Activated T-cell treated with anti-CD3 and anti-CD28 coated beads, Interleukin-2, amount 50 U/mL, for 72 hours (primary cell): ENCODE data around the gene GLI3. TPM values are rescaled to one million over a fixed set of nuclear protein-coding genes. Genes with fewer than 3 reads are reported as not detected.

Source experiments
- ATAC-seq, 2 donors: fragments of 150-1000 bp; cut with Tn5 transposase; replicated peaks in 1 of 2; 2 replicates each; pipeline ENCODE4 v1.10.0; 2021; ENCODE audit warnings: moderate library complexity in 2 of 2, mild to moderate bottlenecking in 1 of 2
- DNase-seq, 2 donors: peaks; one replicate each; pipeline ENCODE4 v3.0.0; 2021 to 2022; ENCODE audit warnings: mixed read lengths in 1 of 2
- H3K27ac Mint-ChIP-seq: one replicate; pipeline ENCODE4 v1.8.0; 2022; ENCODE audit warnings: mild to moderate bottlenecking, moderate library complexity, mixed read lengths
- H3K27me3 Mint-ChIP-seq: one replicate; pipeline ENCODE4 v1.8.0; 2022; ENCODE audit warnings: low read depth, mixed read lengths
- H3K36me3 Mint-ChIP-seq, 2 donors: one replicate each; pipeline ENCODE4 v1.8.0; 2022; ENCODE audit warnings: mixed read lengths in 2 of 2, mild to moderate bottlenecking in 1 of 2; ENCODE audit not compliant: insufficient read depth in 2 of 2
- H3K4me1 Mint-ChIP-seq: one replicate; pipeline ENCODE4 v1.8.0; 2022; ENCODE audit warnings: low read depth, mixed read lengths
- H3K4me3 Mint-ChIP-seq, 2 donors: one replicate each; pipeline ENCODE4 v1.8.0; 2022; ENCODE audit warnings: mild to moderate bottlenecking in 2 of 2, mixed read lengths in 2 of 2, moderate library complexity in 2 of 2
- H3K9me3 Mint-ChIP-seq, 2 donors: one replicate each; pipeline ENCODE4 v1.8.0; 2022; ENCODE audit warnings: mixed read lengths in 2 of 2
- total RNA-seq, 2 donors: library from RNA; stranded (reverse); gene quantifications; one replicate each; pipeline ENCODE4 v1.2.3, GENCODE V29; 2022

Gene GLI3
- total RNA-seq, 2 donors from 2014 or later: 0.29 to 0.51 TPM

- Mint-ChIP-seq H3K27ac (no peak overlapping the region), H3K9me3 (no peaks in the 10 kb centered on the region), H3K4me1 (no peaks in the 10 kb centered on the region), H3K36me3 (no peaks in the 10 kb centered on the region), H3K4me3 (no peak overlapping the region), H3K27me3 (no peaks in the 10 kb centered on the region)
- DNase-seq: no peak
- ATAC-seq: no peak
Observed at GRCh38 chr7:42059275-42059674, 177.7 kb downstream of the GLI3 start.

GRCh38 chr7:42057331-42057730 is 179.7 kb downstream of the GLI3 start:
- H3K27me3 Mint-ChIP-seq: no peaks in the 10 kb centered on the region
- no peaks in the 10 kb centered on the region for H3K9me3 Mint-ChIP-seq
- DNase-seq: no peak
- no peaks in the 10 kb centered on the region for H3K36me3 Mint-ChIP-seq
- no peaks in the 10 kb centered on the region for H3K4me1 Mint-ChIP-seq
- ATAC-seq: no peak
- no peak overlapping the region for H3K4me3 Mint-ChIP-seq
- no peak overlapping the region for H3K27ac Mint-ChIP-seq

- H3K27me3 Mint-ChIP-seq: peaks cover 7% of the 10 kb centered on the region
- H3K4me3 Mint-ChIP-seq: no peak overlapping the region
- no peaks in the 10 kb centered on the region for H3K9me3 Mint-ChIP-seq
- H3K4me1 Mint-ChIP-seq: no peaks in the 10 kb centered on the region
- no peak for DNase-seq
- no peaks in the 10 kb centered on the region for H3K36me3 Mint-ChIP-seq
- ATAC-seq: no peak
- H3K27ac Mint-ChIP-seq: no peak overlapping the region
Observed at GRCh38 chr7:42055171-42055570, 181.8 kb downstream of the GLI3 start.

GRCh38 chr7:42053834-42054233 is 183.2 kb downstream of the GLI3 start:
- no peak for ATAC-seq

GRCh38 chr7:42049761-42050160 is 187.2 kb downstream of the GLI3 start:
- H3K4me3 Mint-ChIP-seq: no peak overlapping the region
- no peaks in the 10 kb centered on the region for H3K4me1 Mint-ChIP-seq
- DNase-seq: no peak
- no peaks in the 10 kb centered on the region for H3K36me3 Mint-ChIP-seq
- H3K9me3 Mint-ChIP-seq: peaks cover 0 to 1% of the 10 kb centered on the region in 2 donors
- no peak overlapping the region for H3K27ac Mint-ChIP-seq
- ATAC-seq: no peak
- H3K27me3 Mint-ChIP-seq: peaks cover 7% of the 10 kb centered on the region

More at GRCh38 chr7:42053834-42054233, 183.2 kb downstream of the GLI3 start:
- H3K4me1 Mint-ChIP-seq: no peaks in the 10 kb centered on the region
- no peak for DNase-seq
- no peak overlapping the region for H3K27ac Mint-ChIP-seq
- no peaks in the 10 kb centered on the region for H3K36me3 Mint-ChIP-seq
- no peak overlapping the region for H3K4me3 Mint-ChIP-seq
- H3K9me3 Mint-ChIP-seq: no peaks in the 10 kb centered on the region
- H3K27me3 Mint-ChIP-seq: peaks cover 7% of the 10 kb centered on the region

DNA sequence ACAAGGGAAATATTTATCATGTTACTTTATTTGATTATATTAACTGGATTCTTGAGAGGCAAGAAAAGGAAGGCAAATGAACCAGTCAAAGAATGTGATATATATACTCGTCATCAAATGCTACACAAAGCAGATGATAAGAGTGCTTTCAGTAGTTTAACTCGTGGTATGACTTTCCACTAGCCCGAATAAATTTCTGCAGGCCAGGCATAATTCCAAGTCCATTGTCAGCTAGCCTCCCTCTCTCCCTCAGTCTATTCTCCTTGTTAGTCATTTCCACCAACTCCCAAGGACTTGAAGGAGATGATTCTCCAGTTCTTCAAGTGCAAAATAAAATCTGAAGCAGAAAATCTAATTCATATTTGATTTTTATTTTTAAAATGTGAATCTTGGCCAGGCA is 190.5 kb downstream of the GLI3 start:
- Mint-ChIP-seq H3K9me3 (peaks cover 0 to 1% of the 10 kb centered on the region in 2 donors), H3K4me3 (no peak overlapping the region), H3K36me3 (no peaks in the 10 kb centered on the region), H3K4me1 (no peaks in the 10 kb centered on the region), H3K27ac (no peak overlapping the region), H3K27me3 (peaks cover under 1% of the 10 kb centered on the region)
- DNase-seq (no peak), ATAC-seq (no peak)

GRCh38 chr7:42045961-42046360 is 191.0 kb downstream of the GLI3 start:
- no peak for DNase-seq
- no peaks in the 10 kb centered on the region for H3K36me3 Mint-ChIP-seq
- no peaks in the 10 kb centered on the region for H3K4me1 Mint-ChIP-seq
- ATAC-seq: no peak
- no peaks in the 10 kb centered on the region for H3K27me3 Mint-ChIP-seq
- no peak overlapping the region for H3K4me3 Mint-ChIP-seq
- no peak overlapping the region for H3K27ac Mint-ChIP-seq
- H3K9me3 Mint-ChIP-seq: peaks cover 0 to 1% of the 10 kb centered on the region in 2 donors

DNA sequence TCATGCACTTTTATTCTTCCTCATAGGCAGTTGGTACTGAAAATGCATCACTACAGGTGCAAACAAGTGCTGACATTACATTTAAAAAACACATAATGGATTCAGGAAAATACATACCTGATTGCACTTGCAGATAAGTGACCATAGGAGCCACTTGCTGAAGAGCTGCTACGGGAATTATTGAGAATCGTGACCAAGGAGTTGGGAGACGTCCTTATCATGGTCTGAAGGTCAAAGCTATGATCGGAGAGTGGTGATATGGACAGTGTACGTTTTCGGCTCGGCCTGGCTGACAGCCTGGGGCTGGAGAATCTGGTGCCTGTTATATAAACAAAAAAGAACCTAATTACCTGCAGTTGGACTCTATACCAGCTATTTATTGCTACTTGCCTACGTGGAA is 197.1 kb downstream of the GLI3 start:
- Mint-ChIP-seq H3K9me3 (no peaks in the 10 kb centered on the region), H3K27ac (no peak overlapping the region), H3K27me3 (no peaks in the 10 kb centered on the region), H3K4me1 (no peaks in the 10 kb centered on the region), H3K4me3 (no peak overlapping the region), H3K36me3 (no peaks in the 10 kb centered on the region)
- ATAC-seq: no peak
- no peak for DNase-seq

DNA sequence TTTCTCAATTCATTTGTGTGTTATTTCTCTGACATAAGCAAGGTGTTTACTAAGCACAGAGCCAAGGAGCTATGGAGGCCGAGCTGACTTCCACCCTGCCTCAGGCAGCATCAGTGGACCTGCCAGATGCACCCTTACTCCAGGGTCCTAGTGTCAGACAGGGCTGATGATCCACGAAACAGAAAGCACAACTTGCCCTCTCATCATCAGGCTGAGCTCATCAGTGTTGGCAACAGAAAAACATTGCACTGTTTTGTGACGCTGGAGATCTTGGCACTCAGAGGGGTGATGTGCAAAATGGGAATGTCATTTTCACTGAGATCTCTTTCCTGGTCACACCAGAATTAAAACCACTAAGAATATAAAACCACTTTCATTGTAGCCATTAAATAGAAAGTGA is 201.8 kb downstream of the GLI3 start:
- Mint-ChIP-seq H3K9me3 (no peaks in the 10 kb centered on the region), H3K4me1 (no peaks in the 10 kb centered on the region), H3K27ac (no peak overlapping the region), H3K36me3 (no peaks in the 10 kb centered on the region), H3K4me3 (no peak overlapping the region), H3K27me3 (no peaks in the 10 kb centered on the region)
- DNase-seq (no peak), ATAC-seq (no peak)

- Mint-ChIP-seq H3K36me3 (no peaks in the 10 kb centered on the region), H3K9me3 (no peaks in the 10 kb centered on the region), H3K4me1 (no peaks in the 10 kb centered on the region), H3K27ac (no peak overlapping the region), H3K27me3 (no peaks in the 10 kb centered on the region), H3K4me3 (no peak overlapping the region)
- DNase-seq: no peak
- no peak for ATAC-seq
Observed at GRCh38 chr7:42033480-42033879, 203.5 kb downstream of the GLI3 start.

DNA sequence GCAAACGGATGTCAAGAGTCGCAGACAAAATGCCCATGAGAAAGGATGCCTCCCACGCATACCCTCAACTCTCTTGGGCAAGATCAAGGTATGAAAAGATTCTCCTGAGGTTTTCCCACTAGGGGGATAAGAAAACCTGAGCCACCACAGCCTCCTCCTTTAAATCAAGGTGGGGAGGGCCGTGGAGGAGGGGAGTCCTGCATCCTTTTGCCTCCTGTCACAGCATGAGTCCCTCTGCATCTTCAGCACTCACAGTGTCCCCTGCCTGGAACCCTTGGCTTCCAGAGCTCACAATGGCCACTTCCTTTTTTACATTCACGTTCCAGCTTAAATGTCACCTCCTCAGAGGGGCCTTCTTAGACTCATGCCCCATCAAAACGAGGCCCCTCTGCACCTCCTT is 207.6 kb downstream of the GLI3 start:
- ATAC-seq: no peak
- no peaks in the 10 kb centered on the region for H3K36me3 Mint-ChIP-seq
- no peaks in the 10 kb centered on the region for H3K4me1 Mint-ChIP-seq
- H3K27me3 Mint-ChIP-seq: no peaks in the 10 kb centered on the region
- no peaks in the 10 kb centered on the region for H3K9me3 Mint-ChIP-seq
- no peak overlapping the region for H3K27ac Mint-ChIP-seq
- no peak for DNase-seq
- H3K4me3 Mint-ChIP-seq: no peak overlapping the region

GRCh38 chr7:42027521-42027920 is 209.5 kb downstream of the GLI3 start:
- ATAC-seq (no peak), DNase-seq (no peak)
- no peaks in the 10 kb centered on the region for H3K27me3 Mint-ChIP-seq
- no peaks in the 10 kb centered on the region for H3K36me3 Mint-ChIP-seq
- H3K9me3 Mint-ChIP-seq: no peaks in the 10 kb centered on the region
- H3K4me3 Mint-ChIP-seq: no peak overlapping the region
- no peaks in the 10 kb centered on the region for H3K4me1 Mint-ChIP-seq
- no peak overlapping the region for H3K27ac Mint-ChIP-seq

- Mint-ChIP-seq H3K4me1 (no peaks in the 10 kb centered on the region), H3K4me3 (no peak overlapping the region), H3K36me3 (no peaks in the 10 kb centered on the region), H3K27me3 (no peaks in the 10 kb centered on the region), H3K9me3 (no peaks in the 10 kb centered on the region), H3K27ac (no peak overlapping the region)
- ATAC-seq (no peak), DNase-seq (no peak)
Observed at GRCh38 chr7:42026622-42027197, 210.3 kb downstream of the GLI3 start.

GRCh38 chr7:42025635-42026375 is 211.2 kb downstream of the GLI3 start:
- no peaks in the 10 kb centered on the region for H3K4me1 Mint-ChIP-seq
- H3K27ac Mint-ChIP-seq: no peak overlapping the region
- ATAC-seq: no peak
- no peak overlapping the region for H3K4me3 Mint-ChIP-seq
- no peaks in the 10 kb centered on the region for H3K27me3 Mint-ChIP-seq
- H3K9me3 Mint-ChIP-seq: no peaks in the 10 kb centered on the region
- H3K36me3 Mint-ChIP-seq: no peaks in the 10 kb centered on the region
- no peak for DNase-seq
